HG03196 (cell line): ENCODE results near the gene PTPRN2.

ENCODE experiments used
- ATAC-seq: cut with Tn5 transposase; IDR thresholded peaks from one replicate; pipeline ENCODE4 v1.9.1; 2021; ENCODE audit not compliant: unreplicated experiment

The PTPRN2 gene

DNA sequence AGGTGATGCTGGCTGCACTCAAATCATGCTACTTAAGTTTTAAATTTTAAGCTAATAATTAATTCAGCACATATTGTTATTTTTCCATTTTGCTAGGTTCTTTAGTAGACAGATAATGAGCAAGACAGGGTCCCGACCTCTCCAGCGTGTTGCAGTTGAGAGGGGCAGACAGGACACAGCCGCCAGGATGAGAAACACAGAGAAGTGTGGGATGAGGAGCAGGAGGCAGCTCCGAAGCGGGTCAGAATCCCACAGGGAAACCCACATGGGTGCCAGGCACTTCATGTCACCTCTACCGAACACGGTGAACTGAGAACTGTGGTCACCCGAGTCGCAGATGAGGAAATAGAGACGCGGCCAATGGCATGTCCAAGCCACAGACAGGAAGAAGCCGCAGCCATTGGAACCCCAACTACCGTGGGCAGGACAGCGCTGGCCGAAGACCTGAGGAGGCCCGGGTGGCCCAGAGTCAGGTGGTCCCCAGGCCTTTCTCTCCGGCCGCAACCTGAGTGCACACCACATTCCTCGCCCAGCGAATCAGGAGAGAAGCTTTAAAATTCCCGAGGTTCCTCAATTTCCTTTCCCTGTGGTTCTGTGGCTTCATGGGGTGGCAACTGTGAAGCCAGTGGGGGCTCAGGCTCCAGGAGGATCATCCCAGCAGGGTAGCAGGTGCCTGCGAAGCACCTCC, 1037.9 kb downstream of the PTPRN2 start:
- no peak for ATAC-seq

- no peak for ATAC-seq
Observed at GRCh38 chr7:157548691-157549303, 1038.8 kb downstream of the PTPRN2 start.

DNA sequence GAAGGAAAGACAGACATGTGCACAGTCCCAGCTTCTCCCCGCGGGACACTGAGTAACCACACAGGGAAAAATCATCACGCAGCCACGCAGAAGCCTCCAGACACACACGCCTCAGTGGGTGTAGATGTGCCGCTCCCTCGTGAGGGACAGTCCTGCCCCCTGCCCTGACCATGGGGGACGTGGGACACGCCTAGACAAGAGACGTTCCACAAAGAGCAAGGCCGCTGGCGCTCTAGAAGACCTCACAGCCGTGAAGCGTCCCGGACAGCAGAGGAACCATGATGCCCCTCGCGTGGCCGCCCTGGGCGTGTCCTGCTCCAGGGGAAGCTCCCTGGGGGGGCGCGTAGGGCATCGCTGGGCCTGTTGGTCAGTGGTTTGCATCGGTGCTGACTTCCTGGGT, 1040.0 kb downstream of the PTPRN2 start:
- no peak for ATAC-seq

DNA sequence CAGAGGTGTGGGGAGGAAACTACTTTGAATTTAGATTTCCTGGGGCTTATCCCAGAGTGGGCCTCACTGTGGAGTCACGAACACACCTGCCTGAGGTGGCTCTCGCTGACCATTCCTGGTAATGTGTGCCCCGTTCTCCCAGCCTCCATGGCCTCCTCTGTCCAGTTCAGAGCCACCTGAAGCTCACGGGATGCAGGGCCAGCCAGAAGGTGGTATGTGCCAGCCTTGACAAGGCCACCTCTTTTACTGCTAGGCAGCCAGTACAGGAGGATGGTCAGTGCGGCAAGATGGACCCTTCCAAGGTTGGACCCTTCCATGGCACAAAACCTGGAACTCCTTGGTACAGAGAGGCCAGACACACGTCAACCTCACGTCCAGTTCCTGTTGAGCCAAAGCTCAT, 1040.5 kb downstream of the PTPRN2 start:
- ATAC-seq: no peak

GRCh38 chr7:157545681-157546060, 1042.0 kb downstream of the PTPRN2 start:
- no peak for ATAC-seq

DNA sequence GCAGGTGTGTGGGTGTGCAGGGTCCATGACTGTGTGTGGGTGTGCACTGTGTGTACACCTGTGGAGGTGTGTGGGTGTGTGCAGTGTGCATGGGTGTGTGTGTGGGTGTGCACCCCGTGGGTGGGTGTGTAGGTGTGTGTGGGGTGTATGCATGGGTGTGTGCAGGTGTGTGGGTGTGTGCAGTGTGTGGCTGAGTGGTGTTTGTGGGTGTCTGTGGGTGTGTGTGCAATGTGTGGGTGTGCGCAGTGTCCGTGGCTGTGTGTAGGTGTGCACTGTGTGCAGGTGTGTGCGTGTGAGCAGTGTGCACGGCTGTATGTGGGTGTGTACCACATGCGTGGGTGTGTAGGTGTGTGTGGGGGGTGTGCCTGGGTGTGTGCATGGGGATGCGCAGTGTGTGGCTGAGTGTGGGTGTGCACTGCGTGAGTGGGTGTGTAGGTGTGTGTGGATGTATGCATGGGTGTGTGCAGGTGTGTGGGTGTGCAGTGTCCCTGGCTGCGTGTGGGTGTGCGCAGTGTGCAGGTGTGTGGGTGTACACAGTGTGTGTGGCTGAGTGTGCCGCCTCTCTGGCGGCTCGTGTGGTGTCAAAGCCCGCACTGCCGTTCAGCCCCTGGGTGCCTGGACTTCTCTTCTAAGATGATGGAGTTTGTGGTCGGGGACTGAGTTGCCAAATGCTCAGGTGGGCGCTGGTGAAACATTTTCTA, 1042.5 kb downstream of the PTPRN2 start:
- no peak for ATAC-seq

DNA sequence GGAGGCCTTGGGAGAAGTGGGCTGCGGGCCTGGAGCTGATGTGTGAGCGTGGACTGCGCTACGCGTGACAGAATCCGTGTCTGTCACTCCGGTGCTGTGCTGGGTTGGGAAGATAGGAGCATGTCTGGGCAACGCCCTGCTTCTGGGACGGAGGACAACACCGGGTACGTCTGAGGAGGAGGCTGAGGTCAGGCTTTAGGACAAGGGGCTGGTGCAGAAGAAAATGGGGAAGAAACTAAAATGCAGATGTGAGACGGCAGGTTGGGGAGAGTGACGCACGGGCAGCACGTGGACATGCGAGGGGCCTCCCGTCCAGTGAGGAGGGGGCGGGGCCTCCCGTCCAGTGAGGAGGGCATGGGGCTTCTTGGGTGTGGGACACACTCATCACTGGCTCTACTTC, 1043.4 kb downstream of the PTPRN2 start:
- ATAC-seq: no peak

- no peak for ATAC-seq
Observed at GRCh38 chr7:157543791-157544190, 1043.8 kb downstream of the PTPRN2 start.

- ATAC-seq: no peak
Observed at GRCh38 chr7:157543276-157543675, 1044.3 kb downstream of the PTPRN2 start.

DNA sequence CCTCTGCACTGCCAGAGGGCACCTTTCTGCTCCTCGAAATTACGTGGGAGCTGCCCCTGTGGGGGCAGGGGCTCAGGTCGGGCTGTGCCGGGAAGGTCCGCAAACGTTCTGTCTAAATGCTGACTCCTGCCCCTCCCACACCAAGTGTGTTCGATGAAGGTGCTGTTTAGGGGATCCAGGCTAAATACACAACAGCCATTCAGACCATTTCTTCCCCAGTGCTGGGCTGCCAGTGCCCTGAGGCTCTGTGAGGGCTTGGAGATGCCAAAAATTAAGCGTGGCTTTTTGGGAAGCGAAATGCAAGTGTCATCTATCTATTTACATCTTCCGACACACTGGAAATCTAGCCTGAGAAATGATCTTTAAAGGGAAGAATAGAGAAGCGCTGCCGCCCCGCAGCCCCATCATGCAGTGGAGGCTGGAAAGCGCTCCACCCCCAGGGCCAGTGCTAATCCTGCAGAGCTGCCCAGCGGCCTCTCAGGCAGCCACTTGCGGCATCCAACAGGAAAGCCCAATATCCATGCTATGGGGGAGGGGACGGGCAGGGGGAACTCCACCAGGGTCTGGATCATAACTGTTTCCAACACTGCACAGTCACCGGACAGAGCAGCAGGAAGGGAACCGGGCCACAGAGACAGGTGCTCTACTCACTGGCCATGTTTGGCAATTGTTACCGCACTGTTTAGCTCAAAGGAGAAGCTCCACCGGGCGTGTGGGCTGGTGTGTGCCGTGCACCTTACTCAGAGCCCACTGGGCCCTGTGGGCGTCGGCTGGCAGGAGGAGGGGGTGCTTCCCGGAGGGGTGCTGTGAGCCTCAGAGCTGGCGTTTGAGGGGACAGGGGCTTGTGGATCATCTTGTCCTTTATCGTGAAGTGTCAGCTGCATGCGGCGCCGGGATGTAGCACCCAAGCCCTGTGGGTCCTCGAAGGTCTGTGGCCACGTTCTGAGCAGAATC, 1045.3 kb downstream of the PTPRN2 start:
- no peak for ATAC-seq

GRCh38 chr7:157541295-157542067, 1046.1 kb downstream of the PTPRN2 start:
- no peak for ATAC-seq

DNA sequence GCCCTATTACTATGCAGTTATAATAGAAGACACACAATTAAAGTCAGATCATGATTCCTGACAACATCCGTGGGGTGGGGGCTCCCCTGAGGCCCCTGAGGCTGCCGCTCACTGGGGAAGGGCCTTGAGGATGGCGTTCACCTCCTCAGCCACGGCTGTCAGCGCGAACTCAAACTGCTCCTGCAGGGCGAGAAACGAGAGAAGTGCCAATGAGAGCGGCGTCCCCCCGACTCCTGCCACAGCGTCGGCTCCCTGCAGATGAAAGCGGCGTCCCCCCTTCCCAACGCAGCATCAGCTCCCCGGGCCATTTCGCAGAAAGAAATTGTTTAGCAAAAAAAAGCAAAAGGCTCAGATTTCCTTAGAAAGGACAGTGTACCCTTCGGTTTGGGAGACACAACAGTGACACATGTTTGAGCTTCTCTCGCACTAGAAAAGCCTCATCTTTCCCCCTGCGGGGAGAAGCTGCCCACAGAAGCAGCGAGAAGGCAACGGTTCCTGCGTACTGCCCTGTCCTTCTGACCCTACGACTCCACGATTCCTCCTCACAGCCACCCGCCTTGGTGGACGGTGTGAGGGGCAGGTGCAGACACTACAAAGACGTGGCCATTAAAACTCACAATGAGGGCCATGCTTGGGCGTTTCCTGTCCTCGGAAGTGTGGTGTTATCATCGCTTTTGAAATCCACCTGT, 1046.9 kb downstream of the PTPRN2 start:
- ATAC-seq: no peak

DNA sequence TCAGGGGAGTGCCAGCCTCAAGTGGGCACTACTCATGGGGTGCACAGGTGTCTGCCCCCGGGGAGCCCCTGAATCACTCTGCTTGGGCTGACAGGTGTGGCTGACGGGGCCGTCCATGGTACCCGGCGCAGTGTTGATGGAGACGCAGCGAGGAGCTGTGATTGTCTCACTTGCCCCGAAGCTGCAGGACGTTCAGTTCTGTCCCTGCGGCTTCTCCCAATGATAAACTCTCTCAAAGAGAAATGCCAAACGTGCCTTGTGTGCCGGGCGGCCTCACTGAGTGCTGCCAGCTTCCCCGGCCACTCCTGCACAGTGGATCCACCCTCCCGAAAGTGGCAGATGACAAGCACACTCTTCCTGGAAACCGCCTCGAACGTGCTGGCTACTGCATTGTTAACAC, 1047.6 kb downstream of the PTPRN2 start:
- no peak for ATAC-seq

DNA sequence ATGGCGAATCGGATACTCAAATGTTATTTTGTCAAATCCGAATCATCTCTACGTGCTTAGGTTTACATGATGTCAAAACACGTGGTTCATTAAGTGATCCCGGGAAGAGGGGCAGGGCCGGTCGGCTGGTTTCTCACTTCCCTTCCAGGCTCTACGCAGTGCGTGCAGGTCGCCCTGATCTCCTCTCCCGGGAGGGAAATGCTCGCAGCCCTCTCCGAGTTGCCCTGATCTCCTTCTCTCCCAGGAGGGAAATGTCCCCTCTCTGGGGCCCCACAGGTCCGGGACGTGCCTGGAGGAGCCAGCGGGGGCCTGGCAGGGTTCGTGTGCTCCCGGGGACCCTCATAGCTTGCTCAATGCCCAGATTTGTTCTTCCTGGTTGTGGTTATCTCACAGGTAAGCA, 1048.1 kb downstream of the PTPRN2 start:
- ATAC-seq: no peak

DNA sequence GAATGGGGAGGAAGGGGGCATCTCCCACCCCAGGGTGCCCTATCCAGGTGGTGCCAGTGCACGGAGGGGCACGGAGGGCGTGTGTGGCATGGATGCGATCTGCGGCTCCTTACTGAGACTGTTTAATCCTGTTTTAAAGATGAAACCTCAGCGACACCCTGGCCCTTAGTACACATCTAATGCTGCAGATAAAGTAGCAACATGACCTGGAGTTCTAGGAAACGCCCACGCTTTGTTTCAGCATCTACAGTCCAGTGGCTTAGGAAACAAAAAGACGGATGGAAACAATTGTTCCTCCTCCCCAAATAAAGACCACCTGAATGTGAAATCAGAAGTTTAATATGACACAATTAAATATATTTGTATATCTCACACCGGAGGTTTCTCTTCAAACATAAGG, 1048.9 kb downstream of the PTPRN2 start:
- no peak for ATAC-seq

DNA sequence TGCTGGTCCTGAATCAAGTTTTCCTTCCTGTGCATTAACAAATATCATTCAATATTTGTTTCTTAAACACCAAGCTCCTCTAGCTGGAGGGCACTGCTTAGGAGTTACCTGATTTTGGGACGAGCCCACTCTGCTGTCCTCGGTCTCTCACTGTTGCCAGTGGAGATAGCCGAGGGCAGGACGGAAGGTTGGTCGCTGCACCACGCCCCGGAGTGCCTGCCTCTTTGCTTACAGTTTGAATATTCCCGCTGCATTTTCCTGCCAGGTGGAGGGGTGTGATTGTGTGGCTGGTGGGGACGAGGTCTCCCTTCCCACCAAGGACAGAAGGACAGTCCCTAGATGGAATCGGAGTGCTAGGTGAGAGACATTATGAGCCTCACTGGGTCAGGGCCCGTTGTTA, 1049.3 kb downstream of the PTPRN2 start:
- ATAC-seq: no peak

GRCh38 chr7:157537056-157537455, 1050.6 kb downstream of the PTPRN2 start:
- no peak for ATAC-seq

DNA sequence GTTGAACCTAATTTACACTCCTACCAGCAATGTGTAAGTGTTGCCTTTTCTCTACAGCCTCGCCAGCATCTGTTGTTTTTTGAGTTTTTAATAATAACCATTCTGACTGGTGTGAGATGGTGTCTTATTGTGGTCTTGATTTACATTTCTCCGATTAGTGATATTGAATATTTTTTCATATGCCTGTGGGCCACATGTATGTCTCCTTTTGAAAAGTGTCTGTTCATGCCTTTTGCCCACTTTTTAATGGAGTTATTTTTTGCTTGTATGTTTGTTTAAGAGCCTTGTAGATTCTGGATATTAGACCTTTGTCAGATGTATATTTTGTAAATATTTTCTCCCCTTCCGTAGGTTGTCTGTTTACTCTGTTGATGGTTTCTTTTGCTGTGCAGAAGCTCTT, 1055.6 kb downstream of the PTPRN2 start:
- ATAC-seq: no peak

DNA sequence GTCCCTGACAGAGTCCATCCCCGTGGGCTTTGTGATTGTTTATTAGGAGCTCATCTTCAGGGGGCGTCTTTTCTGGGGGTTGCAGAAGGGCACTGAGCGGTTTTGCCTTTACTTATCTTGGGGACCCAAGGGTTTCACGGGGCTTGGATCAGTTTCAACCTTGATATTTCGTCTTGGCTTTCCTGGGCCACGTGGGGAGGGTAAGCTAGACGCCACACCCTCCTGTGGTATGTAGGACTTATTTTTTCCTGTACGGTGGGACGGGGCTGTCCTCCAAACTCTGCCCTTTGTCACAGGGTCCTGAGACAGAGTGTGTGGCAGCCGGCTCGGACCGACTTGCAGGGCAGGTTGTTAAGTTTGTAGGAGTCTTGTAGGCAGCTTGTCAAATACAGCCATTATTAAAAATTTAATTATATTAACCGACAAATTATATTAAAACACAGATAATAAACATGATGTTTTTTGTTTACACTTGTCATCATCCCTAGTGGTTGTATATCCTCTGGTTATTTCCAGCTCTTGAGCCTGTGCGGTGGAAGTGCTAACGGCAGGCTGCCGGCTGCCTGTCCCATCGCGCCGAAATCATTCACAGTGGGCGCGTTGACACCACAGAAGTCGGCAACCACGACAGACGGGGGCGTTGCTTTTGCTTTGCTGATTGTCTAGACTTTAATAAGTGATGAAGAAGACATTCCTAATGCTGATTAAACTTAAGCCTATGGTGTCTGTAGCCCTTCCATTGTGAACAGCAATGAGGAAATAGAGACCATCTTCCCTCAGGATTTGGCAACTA, 1057.7 kb downstream of the PTPRN2 start:
- no peak for ATAC-seq
